ENCODE data around the gene SLC10A7.

DNA sequence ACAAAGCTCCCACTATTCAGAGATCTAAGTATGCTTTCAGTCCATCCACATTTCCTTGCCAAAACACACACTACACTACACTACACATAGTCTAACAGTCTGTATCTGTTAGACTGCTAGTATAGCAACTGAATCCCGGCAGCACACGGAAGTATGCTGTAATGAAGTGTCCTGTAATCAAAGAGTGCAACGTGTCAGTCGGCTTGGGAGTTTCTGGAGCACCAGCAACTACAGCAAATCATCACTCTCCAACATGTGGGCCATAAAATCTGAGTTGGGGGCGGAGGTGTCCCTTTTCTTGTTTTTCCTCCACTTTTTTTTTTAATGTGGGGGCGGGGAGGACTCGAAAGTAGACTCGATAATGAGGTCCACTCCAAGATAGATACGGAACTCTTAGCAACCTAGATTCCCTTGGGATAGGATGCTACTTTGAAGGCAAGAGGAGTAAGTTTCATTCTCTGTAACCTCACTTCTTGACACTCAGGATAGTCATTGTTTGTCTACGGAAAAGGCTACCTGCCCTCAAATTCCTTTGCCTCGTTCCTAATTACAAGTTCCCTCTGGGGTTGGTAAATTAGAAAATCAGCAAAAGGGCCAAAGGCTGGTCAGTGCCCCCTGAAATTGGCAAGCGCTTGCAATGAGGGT lies 722 bp downstream of the SLC10A7 start:
- TF ChIP-seq CTCF (IDR thresholded peaks at IDR 0.05) (no peak), POLR2A (IDR thresholded peaks at IDR 0.05) (peak in 1 of 2 donors; percentile 28)

Measured in adrenal gland (tissue), 5 donors.